ENCODE measurements around the gene ADNP. TPM values are rescaled to one million over a fixed set of nuclear protein-coding genes. Genes with fewer than 3 reads are reported as not detected.

The ADNP gene
- total RNA-seq, 2 experiments from 2014 or later, result 41.9 to 47.1 TPM

DNA sequence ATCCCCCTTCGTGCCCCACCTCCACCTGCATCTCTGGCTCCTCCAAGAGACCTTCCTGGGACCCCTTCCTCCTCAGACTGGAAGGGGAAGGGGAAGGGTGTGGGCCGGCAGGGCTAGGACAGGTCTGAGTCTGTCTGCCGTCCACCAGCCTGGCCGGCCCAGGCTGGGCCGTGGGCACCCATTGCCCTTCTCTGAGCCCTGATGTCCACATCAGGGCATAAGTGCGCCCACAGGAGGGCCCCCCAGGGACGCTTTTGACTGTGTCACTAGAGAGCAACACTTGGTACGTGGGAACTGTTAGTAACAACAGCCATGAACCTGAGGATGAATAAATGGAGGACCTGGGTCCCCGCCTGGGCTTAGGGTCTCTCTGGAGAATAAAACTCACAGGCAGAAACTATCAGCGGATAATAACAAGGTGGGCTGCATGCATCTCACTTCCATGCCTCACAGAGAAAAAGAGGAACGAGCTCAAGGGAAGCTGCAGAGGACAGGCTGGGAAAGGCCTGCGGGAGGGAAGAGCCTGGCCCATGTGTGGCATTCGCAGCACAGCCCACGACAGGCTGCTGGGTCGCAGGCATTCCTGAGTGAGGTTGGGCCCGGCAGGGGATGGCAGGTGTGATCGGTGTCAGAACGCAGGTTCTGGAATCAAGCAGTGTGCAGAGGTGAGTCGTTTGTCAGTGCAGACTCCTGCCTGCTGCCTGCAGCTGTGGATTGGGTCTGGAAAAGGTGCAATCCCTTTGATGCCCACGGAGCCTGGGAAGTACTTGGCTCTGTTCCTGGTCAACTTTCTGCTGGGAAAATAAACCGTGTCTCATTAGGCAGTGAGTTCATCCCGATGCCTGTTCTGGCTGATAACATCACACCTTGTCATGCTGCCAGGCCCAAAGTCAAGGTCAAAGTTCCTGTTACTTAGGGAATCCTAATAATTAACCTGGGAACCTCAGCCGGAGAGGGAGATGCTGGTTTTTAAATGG, 75.5 kb downstream of the ADNP start:
- no peaks in the 10 kb centered on the region for H3K4me1 ChIP-seq (ENCODE audit: insufficient read depth, low read length)
- CTCF ChIA-PET, result no interaction called here
- H3K4me3 Mint-ChIP-seq, result no peak overlapping the region
- POLR2A ChIA-PET, result no interaction called here
- H3K36me3 Mint-ChIP-seq (ENCODE audit: low read depth), result peaks cover 6% of the 10 kb centered on the region
- no peak overlapping the region for H3K4me3 ChIP-seq (ENCODE audit: low read length)
- no peak overlapping the region for H3K27ac Mint-ChIP-seq
- peaks cover 3% of the 10 kb centered on the region for H3K36me3 ChIP-seq (ENCODE audit: insufficient read depth, low read length)
- H3K9me3 Mint-ChIP-seq, result no peaks in the 10 kb centered on the region
- H3K9me3 ChIP-seq (ENCODE audit: control insufficient read depth in 1 of 2, insufficient read depth in 1 of 2, low read length in 2 of 2), result no peaks in the 10 kb centered on the region
- no peak for DNase-seq
- H3K27me3 Mint-ChIP-seq, result no peaks in the 10 kb centered on the region
- ATAC-seq (ENCODE audit: poor library complexity), result no peak
- no peak for TF ChIP-seq CTCF (IDR thresholded peaks at IDR 0.05)
- H3K27me3 ChIP-seq (ENCODE audit: control insufficient read depth in 1 of 2, insufficient read depth in 2 of 2, low read length in 2 of 2), result no peaks in the 10 kb centered on the region
- H3K27ac ChIP-seq (ENCODE audit: low read depth in 1 of 2, low read length in 2 of 2), result no peak overlapping the region
- intact Hi-C loops (cut with DNase I, micrococcal nuclease), result no loop called here
- H3K4me1 Mint-ChIP-seq (ENCODE audit: low read depth), result no peaks in the 10 kb centered on the region

- Mint-ChIP-seq H3K4me1 (ENCODE audit: low read depth) (no peaks in the 10 kb centered on the region), H3K36me3 (ENCODE audit: low read depth) (peaks cover 6% of the 10 kb centered on the region), H3K27ac (no peak overlapping the region), H3K27me3 (no peaks in the 10 kb centered on the region), H3K4me3 (no peak overlapping the region), H3K9me3 (no peaks in the 10 kb centered on the region)
- POLR2A ChIA-PET, result no interaction called here
- H3K4me1 ChIP-seq (ENCODE audit: insufficient read depth, low read length), result no peaks in the 10 kb centered on the region
- TF ChIP-seq CTCF (IDR thresholded peaks at IDR 0.05), result no peak
- H3K4me3 ChIP-seq (ENCODE audit: low read length), result no peak overlapping the region
- no peaks in the 10 kb centered on the region for H3K27me3 ChIP-seq (ENCODE audit: control insufficient read depth in 1 of 2, insufficient read depth in 2 of 2, low read length in 2 of 2)
- intact Hi-C loops (cut with DNase I, micrococcal nuclease), result no loop called here
- CTCF ChIA-PET, result no interaction called here
- no peaks in the 10 kb centered on the region for H3K9me3 ChIP-seq (ENCODE audit: control insufficient read depth in 1 of 2, insufficient read depth in 1 of 2, low read length in 2 of 2)
- DNase-seq (no peak), ATAC-seq (ENCODE audit: poor library complexity) (no peak)
- H3K27ac ChIP-seq (ENCODE audit: low read depth in 1 of 2, low read length in 2 of 2), result no peak overlapping the region
- peaks cover 3% of the 10 kb centered on the region for H3K36me3 ChIP-seq (ENCODE audit: insufficient read depth, low read length)
These were observed 76.6 kb downstream of the ADNP start for GRCh38 chr20:50854506-50855249.

DNA sequence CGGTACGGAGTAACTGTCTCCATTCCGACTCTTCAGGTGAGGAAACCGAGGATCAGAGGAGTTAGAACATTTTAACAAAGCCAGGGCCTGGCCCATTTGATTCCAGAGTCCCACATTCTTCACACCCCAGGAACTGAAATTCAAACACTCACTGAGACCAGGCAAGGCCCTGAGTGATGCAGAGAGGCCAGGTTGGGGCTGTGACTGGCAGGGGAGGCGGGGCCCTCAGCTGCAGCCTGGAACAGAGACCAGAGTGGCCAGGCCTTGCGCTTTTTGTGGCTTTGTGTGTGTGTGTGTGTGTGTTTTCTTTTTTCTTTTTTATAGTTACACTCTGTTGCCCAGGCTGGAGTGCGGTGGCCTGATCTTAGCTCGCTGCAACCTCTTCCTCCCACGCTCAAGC, 79.2 kb downstream of the ADNP start:
- no peaks in the 10 kb centered on the region for H3K9me3 ChIP-seq (ENCODE audit: control insufficient read depth in 1 of 2, insufficient read depth in 1 of 2, low read length in 2 of 2)
- peaks cover 6% of the 10 kb centered on the region for H3K36me3 ChIP-seq (ENCODE audit: insufficient read depth, low read length)
- no peak for TF ChIP-seq CTCF (IDR thresholded peaks at IDR 0.05)
- no peak overlapping the region for H3K4me3 Mint-ChIP-seq
- H3K27ac ChIP-seq (ENCODE audit: low read depth in 1 of 2, low read length in 2 of 2), result no peak overlapping the region
- no peak overlapping the region for H3K4me3 ChIP-seq (ENCODE audit: low read length)
- H3K27me3 Mint-ChIP-seq, result no peaks in the 10 kb centered on the region
- peaks cover 16% of the 10 kb centered on the region for H3K36me3 Mint-ChIP-seq (ENCODE audit: low read depth)
- DNase-seq (no peak), ATAC-seq (ENCODE audit: poor library complexity) (no peak)
- POLR2A ChIA-PET, result no interaction called here
- no peaks in the 10 kb centered on the region for H3K27me3 ChIP-seq (ENCODE audit: control insufficient read depth in 1 of 2, insufficient read depth in 2 of 2, low read length in 2 of 2)
- no peaks in the 10 kb centered on the region for H3K9me3 Mint-ChIP-seq
- no peaks in the 10 kb centered on the region for H3K4me1 ChIP-seq (ENCODE audit: insufficient read depth, low read length)
- H3K4me1 Mint-ChIP-seq (ENCODE audit: low read depth), result no peaks in the 10 kb centered on the region
- CTCF ChIA-PET, result no interaction called here
- no peak overlapping the region for H3K27ac Mint-ChIP-seq
- intact Hi-C loops (cut with DNase I, micrococcal nuclease), result no loop called here
